ENCODE results near the gene STEAP1B. TPM values are rescaled to one million over a fixed set of nuclear protein-coding genes. Genes with fewer than 3 reads are reported as not detected.

Gene STEAP1B
- polyA plus RNA-seq, 2 donors, result 0.18 to 0.63 TPM

GRCh38 chr7:22417349-22417748 is 82.6 kb downstream of the STEAP1B start:
- Histone ChIP-seq H3K4me1 (ENCODE audit: control insufficient read depth in 2 of 2, insufficient read depth in 2 of 2, low read length in 1 of 2) (no peaks in the 10 kb centered on the region), H3K36me3 (ENCODE audit: control insufficient read depth in 2 of 2, insufficient read depth in 2 of 2, low read length in 1 of 2) (no peaks in the 10 kb centered on the region), H3K27me3 (ENCODE audit: control insufficient read depth in 1 of 2, insufficient read depth in 2 of 2, low read length in 2 of 2) (no peaks in the 10 kb centered on the region), H3K9me3 (ENCODE audit: control insufficient read depth in 2 of 2, insufficient read depth in 1 of 2, low read depth in 1 of 2, low read length in 1 of 2) (no peaks in the 10 kb centered on the region), H3K4me3 (ENCODE audit: low read depth in 1 of 2, low read length in 2 of 2) (no peak overlapping the region), H3K27ac (ENCODE audit: low read depth in 2 of 2, low read length in 1 of 2) (no peak overlapping the region)
- 85 to 89% methylated on average over 2 of the region's 2 CpGs for WGBS, 2 donors

- 90 to 93% methylated on average over 2 of the region's 2 CpGs for WGBS, 2 donors
- H3K9me3 ChIP-seq (ENCODE audit: control insufficient read depth in 2 of 2, insufficient read depth in 1 of 2, low read depth in 1 of 2, low read length in 1 of 2), result no peaks in the 10 kb centered on the region
- no peaks in the 10 kb centered on the region for H3K27me3 ChIP-seq (ENCODE audit: control insufficient read depth in 1 of 2, insufficient read depth in 2 of 2, low read length in 2 of 2)
Measured at GRCh38 chr7:22414424-22414823, 85.6 kb downstream of the STEAP1B start.

GRCh38 chr7:22413211-22413610 is 86.8 kb downstream of the STEAP1B start:
- Histone ChIP-seq H3K4me1 (ENCODE audit: control insufficient read depth in 2 of 2, insufficient read depth in 2 of 2, low read length in 1 of 2) (no peaks in the 10 kb centered on the region), H3K27ac (ENCODE audit: low read depth in 2 of 2, low read length in 1 of 2) (no peak overlapping the region), H3K36me3 (ENCODE audit: control insufficient read depth in 2 of 2, insufficient read depth in 2 of 2, low read length in 1 of 2) (no peaks in the 10 kb centered on the region), H3K4me3 (ENCODE audit: low read depth in 1 of 2, low read length in 2 of 2) (no peak overlapping the region), H3K27me3 (ENCODE audit: control insufficient read depth in 1 of 2, insufficient read depth in 2 of 2, low read length in 2 of 2) (no peaks in the 10 kb centered on the region), H3K9me3 (ENCODE audit: control insufficient read depth in 2 of 2, insufficient read depth in 1 of 2, low read depth in 1 of 2, low read length in 1 of 2) (no peaks in the 10 kb centered on the region)
- 95 to 100% methylated on average over 2 of the region's 2 CpGs for WGBS, 2 donors

More at GRCh38 chr7:22414424-22414823, 85.6 kb downstream of the STEAP1B start:
- no peak overlapping the region for H3K4me3 ChIP-seq (ENCODE audit: low read depth in 1 of 2, low read length in 2 of 2)
- H3K36me3 ChIP-seq (ENCODE audit: control insufficient read depth in 2 of 2, insufficient read depth in 2 of 2, low read length in 1 of 2), result no peaks in the 10 kb centered on the region
- no peaks in the 10 kb centered on the region for H3K4me1 ChIP-seq (ENCODE audit: control insufficient read depth in 2 of 2, insufficient read depth in 2 of 2, low read length in 1 of 2)
- no peak overlapping the region for H3K27ac ChIP-seq (ENCODE audit: low read depth in 2 of 2, low read length in 1 of 2)

- no peak overlapping the region for H3K27ac ChIP-seq (ENCODE audit: low read depth in 2 of 2, low read length in 1 of 2)
- no peaks in the 10 kb centered on the region for H3K27me3 ChIP-seq (ENCODE audit: control insufficient read depth in 1 of 2, insufficient read depth in 2 of 2, low read length in 2 of 2)
- H3K36me3 ChIP-seq (ENCODE audit: control insufficient read depth in 2 of 2, insufficient read depth in 2 of 2, low read length in 1 of 2), result no peaks in the 10 kb centered on the region
- peaks cover 0 to under 1% of the 10 kb centered on the region in 2 donors for H3K4me1 ChIP-seq (ENCODE audit: control insufficient read depth in 2 of 2, insufficient read depth in 2 of 2, low read length in 1 of 2)
- 87 to 88% methylated on average over 4 of the region's 4 CpGs for WGBS, 2 donors
- H3K4me3 ChIP-seq (ENCODE audit: low read depth in 1 of 2, low read length in 2 of 2), result no peak overlapping the region
- H3K9me3 ChIP-seq (ENCODE audit: control insufficient read depth in 2 of 2, insufficient read depth in 1 of 2, low read depth in 1 of 2, low read length in 1 of 2), result no peaks in the 10 kb centered on the region
Measured at GRCh38 chr7:22411977-22412693, 87.9 kb downstream of the STEAP1B start.

- WGBS, 2 donors, result 97 to 98% methylated on average over 4 of the region's 4 CpGs
Measured at GRCh38 chr7:22406715-22407114, 93.3 kb downstream of the STEAP1B start.

GRCh38 chr7:22404421-22405023 is 95.5 kb downstream of the STEAP1B start:
- no peak overlapping the region for H3K27ac ChIP-seq (ENCODE audit: low read depth in 2 of 2, low read length in 1 of 2)
- H3K4me3 ChIP-seq (ENCODE audit: low read depth in 1 of 2, low read length in 2 of 2), result no peak overlapping the region
- H3K4me1 ChIP-seq (ENCODE audit: control insufficient read depth in 2 of 2, insufficient read depth in 2 of 2, low read length in 1 of 2), result peaks cover 0 to 2% of the 10 kb centered on the region in 2 donors
- H3K9me3 ChIP-seq (ENCODE audit: control insufficient read depth in 2 of 2, insufficient read depth in 1 of 2, low read depth in 1 of 2, low read length in 1 of 2), result no peaks in the 10 kb centered on the region
- WGBS, 2 donors, result 61% methylated on average over 3 of the region's 3 CpGs
- H3K27me3 ChIP-seq (ENCODE audit: control insufficient read depth in 1 of 2, insufficient read depth in 2 of 2, low read length in 2 of 2), result no peaks in the 10 kb centered on the region
- H3K36me3 ChIP-seq (ENCODE audit: control insufficient read depth in 2 of 2, insufficient read depth in 2 of 2, low read length in 1 of 2), result no peaks in the 10 kb centered on the region

More at GRCh38 chr7:22406715-22407114, 93.3 kb downstream of the STEAP1B start:
- Histone ChIP-seq H3K27ac (ENCODE audit: low read depth in 2 of 2, low read length in 1 of 2) (no peak overlapping the region), H3K4me3 (ENCODE audit: low read depth in 1 of 2, low read length in 2 of 2) (no peak overlapping the region), H3K4me1 (ENCODE audit: control insufficient read depth in 2 of 2, insufficient read depth in 2 of 2, low read length in 1 of 2) (peaks cover 0 to 2% of the 10 kb centered on the region in 2 donors), H3K36me3 (ENCODE audit: control insufficient read depth in 2 of 2, insufficient read depth in 2 of 2, low read length in 1 of 2) (no peaks in the 10 kb centered on the region), H3K9me3 (ENCODE audit: control insufficient read depth in 2 of 2, insufficient read depth in 1 of 2, low read depth in 1 of 2, low read length in 1 of 2) (no peaks in the 10 kb centered on the region), H3K27me3 (ENCODE audit: control insufficient read depth in 1 of 2, insufficient read depth in 2 of 2, low read length in 2 of 2) (no peaks in the 10 kb centered on the region)

GRCh38 chr7:22403344-22403743 is 96.6 kb downstream of the STEAP1B start:
- WGBS, 2 donors, result 95 to 96% methylated on average over 2 of the region's 2 CpGs
- no peaks in the 10 kb centered on the region for H3K27me3 ChIP-seq (ENCODE audit: control insufficient read depth in 1 of 2, insufficient read depth in 2 of 2, low read length in 2 of 2)
- H3K36me3 ChIP-seq (ENCODE audit: control insufficient read depth in 2 of 2, insufficient read depth in 2 of 2, low read length in 1 of 2), result no peaks in the 10 kb centered on the region
- H3K4me3 ChIP-seq (ENCODE audit: low read depth in 1 of 2, low read length in 2 of 2), result no peak overlapping the region
- H3K9me3 ChIP-seq (ENCODE audit: control insufficient read depth in 2 of 2, insufficient read depth in 1 of 2, low read depth in 1 of 2, low read length in 1 of 2), result no peaks in the 10 kb centered on the region
- no peak overlapping the region for H3K27ac ChIP-seq (ENCODE audit: low read depth in 2 of 2, low read length in 1 of 2)
- H3K4me1 ChIP-seq (ENCODE audit: control insufficient read depth in 2 of 2, insufficient read depth in 2 of 2, low read length in 1 of 2), result peaks cover 0 to 2% of the 10 kb centered on the region in 2 donors

- Histone ChIP-seq H3K4me3 (ENCODE audit: low read depth in 1 of 2, low read length in 2 of 2) (no peak overlapping the region), H3K27ac (ENCODE audit: low read depth in 2 of 2, low read length in 1 of 2) (no peak overlapping the region), H3K9me3 (ENCODE audit: control insufficient read depth in 2 of 2, insufficient read depth in 1 of 2, low read depth in 1 of 2, low read length in 1 of 2) (no peaks in the 10 kb centered on the region), H3K36me3 (ENCODE audit: control insufficient read depth in 2 of 2, insufficient read depth in 2 of 2, low read length in 1 of 2) (no peaks in the 10 kb centered on the region), H3K27me3 (ENCODE audit: control insufficient read depth in 1 of 2, insufficient read depth in 2 of 2, low read length in 2 of 2) (no peaks in the 10 kb centered on the region), H3K4me1 (ENCODE audit: control insufficient read depth in 2 of 2, insufficient read depth in 2 of 2, low read length in 1 of 2) (peaks cover 0 to 2% of the 10 kb centered on the region in 2 donors)
- WGBS, 2 donors, result 74 to 76% methylated on average over 2 of the region's 2 CpGs
Measured at GRCh38 chr7:22402250-22402649, 97.7 kb downstream of the STEAP1B start.

GRCh38 chr7:22400936-22401553 is 98.9 kb downstream of the STEAP1B start:
- 75 to 82% methylated on average over 3 of the region's 3 CpGs for WGBS, 2 donors
- Histone ChIP-seq H3K36me3 (ENCODE audit: control insufficient read depth in 2 of 2, insufficient read depth in 2 of 2, low read length in 1 of 2) (no peaks in the 10 kb centered on the region), H3K27me3 (ENCODE audit: control insufficient read depth in 1 of 2, insufficient read depth in 2 of 2, low read length in 2 of 2) (no peaks in the 10 kb centered on the region), H3K4me3 (ENCODE audit: low read depth in 1 of 2, low read length in 2 of 2) (no peak overlapping the region), H3K4me1 (ENCODE audit: control insufficient read depth in 2 of 2, insufficient read depth in 2 of 2, low read length in 1 of 2) (no peaks in the 10 kb centered on the region), H3K9me3 (ENCODE audit: control insufficient read depth in 2 of 2, insufficient read depth in 1 of 2, low read depth in 1 of 2, low read length in 1 of 2) (no peaks in the 10 kb centered on the region), H3K27ac (ENCODE audit: low read depth in 2 of 2, low read length in 1 of 2) (no peak overlapping the region)

All from esophagus (tissue), 2 donors.